Measurements from ENCODE around the gene KPNB1.

The KPNB1 gene

GRCh38 chr17:47698749-47699535 lies 49.2 kb downstream of the KPNB1 start:
- peak; percentile 38 for DNase-seq

GRCh38 chr17:47699536-47699840 lies 49.8 kb downstream of the KPNB1 start:
- DNase-seq: no peak

- no peak for DNase-seq
These were observed 51.0 kb downstream of the KPNB1 start for GRCh38 chr17:47700471-47701449.

- no peak for DNase-seq
These were observed 51.9 kb downstream of the KPNB1 start for GRCh38 chr17:47701608-47702007.

- DNase-seq: no peak
These were observed 52.8 kb downstream of the KPNB1 start for GRCh38 chr17:47702391-47702995.

DNA sequence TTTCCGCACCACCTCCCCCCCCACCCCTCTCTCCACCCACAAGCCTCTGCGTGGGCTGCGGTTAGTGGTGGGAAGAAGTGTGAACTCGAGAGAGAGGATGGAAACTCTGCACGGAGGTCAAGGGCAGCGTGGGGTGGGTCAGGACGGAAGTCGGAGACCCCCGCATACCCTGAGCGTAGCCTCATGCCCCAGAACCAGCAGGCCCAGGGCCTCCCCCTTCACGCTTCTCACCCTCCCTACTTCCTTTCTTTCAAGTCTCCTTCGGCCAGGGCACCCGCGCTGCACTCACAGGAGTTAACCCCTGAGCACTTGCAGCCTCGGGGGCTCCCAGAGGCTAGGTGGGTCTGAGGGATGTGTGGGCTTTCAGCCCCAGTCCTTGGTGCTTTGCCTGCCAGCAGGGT lies 53.5 kb downstream of the KPNB1 start:
- no peak for DNase-seq

GRCh38 chr17:47703671-47704070 lies 54.0 kb downstream of the KPNB1 start:
- DNase-seq: no peak

GRCh38 chr17:47704116-47704515 lies 54.4 kb downstream of the KPNB1 start:
- no peak for DNase-seq

- no peak for DNase-seq
These were observed 55.0 kb downstream of the KPNB1 start for GRCh38 chr17:47704736-47705135.

DNA sequence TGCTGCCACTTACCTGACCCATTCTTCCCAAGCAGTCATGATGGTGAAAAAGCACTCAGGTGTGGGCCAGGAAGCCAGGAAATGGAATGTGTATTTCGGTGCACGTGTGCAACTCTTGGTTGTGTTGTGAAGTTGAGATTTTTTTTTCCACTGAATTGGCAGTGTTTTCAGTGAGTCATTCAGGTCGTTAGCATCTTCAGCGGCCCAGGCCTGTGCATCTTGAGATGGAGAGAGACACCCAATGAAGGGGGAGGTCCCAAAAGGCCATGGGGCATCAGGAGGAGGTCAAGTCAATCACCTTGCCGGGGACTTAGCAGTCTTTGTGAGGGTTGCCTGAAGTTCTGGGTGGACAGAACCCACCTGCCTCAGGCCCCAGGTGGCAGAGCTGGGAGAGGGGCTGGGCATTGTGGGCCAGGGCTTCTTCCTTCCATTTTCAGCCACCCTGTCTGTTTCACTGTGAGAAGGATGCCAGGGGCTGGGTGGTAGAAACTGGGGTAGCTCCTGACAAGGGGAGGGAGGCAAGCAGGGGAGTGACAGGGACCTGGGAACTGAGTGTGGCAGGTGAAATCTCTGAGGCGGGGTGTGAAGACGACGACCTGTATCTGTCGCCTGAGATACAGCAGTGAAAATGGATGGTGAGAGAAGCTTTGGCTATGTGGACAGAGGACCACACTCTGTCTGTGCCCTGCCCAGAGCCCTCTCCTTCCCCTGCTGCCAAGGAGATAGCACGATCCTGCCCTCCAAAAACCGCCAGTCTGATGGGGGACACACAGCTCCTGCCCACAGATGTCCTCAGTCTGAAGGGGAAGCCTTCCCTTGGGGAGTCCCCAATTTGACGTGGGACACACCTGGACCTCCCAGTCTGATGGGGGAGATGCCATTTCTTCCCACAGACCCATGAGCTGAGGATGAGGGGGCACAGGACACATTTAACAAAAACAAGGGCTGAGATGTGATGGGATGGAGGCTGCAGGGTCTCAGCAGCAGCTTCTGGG lies 56.1 kb downstream of the KPNB1 start:
- no peak for DNase-seq

GRCh38 chr17:47707056-47707804 lies 57.5 kb downstream of the KPNB1 start:
- no peak for DNase-seq

- no peak for DNase-seq
These were observed 58.2 kb downstream of the KPNB1 start for GRCh38 chr17:47707884-47708283.

GRCh38 chr17:47708312-47708863 lies 58.7 kb downstream of the KPNB1 start:
- no peak for DNase-seq

- no peak for DNase-seq
These were observed 59.3 kb downstream of the KPNB1 start for GRCh38 chr17:47708864-47709541.

DNA sequence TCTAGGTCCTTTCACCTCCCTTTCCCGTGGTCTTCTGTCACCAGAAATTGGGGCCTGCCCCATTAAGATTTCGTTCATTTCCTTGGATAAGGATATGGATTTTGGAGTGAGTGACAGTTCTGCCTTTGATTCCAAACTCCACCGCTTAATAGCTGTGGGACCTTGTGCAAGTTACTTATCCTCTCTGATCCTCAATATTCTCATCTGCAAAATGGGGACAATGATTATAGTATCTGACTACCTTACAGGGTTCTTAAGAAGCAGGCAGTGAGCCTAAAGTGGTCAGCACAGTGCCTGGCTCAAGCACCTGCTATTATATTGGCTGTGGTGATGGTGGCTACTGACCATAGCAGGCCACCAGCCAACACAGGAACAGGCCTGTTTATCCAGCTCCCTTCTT lies 59.9 kb downstream of the KPNB1 start:
- no peak for DNase-seq

GRCh38 chr17:47711366-47712099 lies 61.8 kb downstream of the KPNB1 start:
- DNase-seq: no peak

- DNase-seq: no peak
These were observed 62.8 kb downstream of the KPNB1 start for GRCh38 chr17:47712330-47713023.

DNA sequence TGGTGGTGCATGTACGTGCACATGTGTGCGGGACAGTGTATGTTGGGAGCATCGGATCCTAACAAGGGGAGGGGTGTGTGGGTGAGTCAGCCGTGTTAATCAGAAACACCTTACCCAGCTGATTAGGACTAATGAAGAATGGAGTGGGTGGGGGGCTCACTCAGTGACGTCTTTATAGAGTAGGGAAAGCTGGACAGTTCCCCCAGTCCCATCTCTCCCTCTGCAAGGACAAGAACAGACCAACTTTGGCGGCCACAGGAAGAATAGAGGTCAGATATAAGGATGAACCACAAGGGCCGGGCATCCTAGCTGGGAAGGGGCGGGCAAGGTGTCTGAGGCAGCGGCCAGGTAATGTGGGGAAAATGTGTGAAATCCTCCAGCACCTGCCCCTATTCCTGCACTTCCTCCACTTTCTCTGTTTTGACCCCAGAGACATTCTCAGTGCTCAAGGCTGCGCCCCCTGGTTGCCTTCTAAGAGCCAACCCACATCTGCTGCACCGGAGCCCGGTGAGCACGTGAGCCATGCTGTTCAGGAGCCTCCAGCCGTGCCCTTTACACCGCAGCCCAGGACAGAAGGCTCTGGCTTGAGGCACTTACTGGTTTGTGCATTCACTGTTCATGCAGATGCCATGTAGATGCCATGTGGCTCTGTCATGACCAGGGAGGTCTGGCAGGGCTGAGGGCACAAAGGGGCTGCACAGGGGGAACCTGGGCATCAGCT lies 64.4 kb downstream of the KPNB1 start:
- DNase-seq: no peak

Measured in NCI-H2227 treated with DMSO at 0.1 percent for 48 hours (cell line).